Suprapubic skin (tissue), 4 donors: ENCODE results near the gene CNGB1. TPM values are rescaled to one million over a fixed set of nuclear protein-coding genes. Genes with fewer than 3 reads are reported as not detected.

Experiments used
- DNase-seq, 2 donors: peaks; one replicate each; pipeline ENCODE4 v3.0.0-alpha.2; 2019; ENCODE audit warnings: low spot score in 2 of 2
- H3K27ac ChIP-seq: fragments of 200-600 bp; sonication (generic); one replicate; pipeline ENCODE4 v1.5.1; 2019
- H3K27me3 ChIP-seq: fragments of 200-600 bp; sonication (generic); one replicate; pipeline ENCODE4 v1.5.1; 2019
- H3K36me3 ChIP-seq: fragments of 200-600 bp; sonication (generic); one replicate; pipeline ENCODE4 v1.5.1; 2019
- H3K4me1 ChIP-seq: fragments of 200-600 bp; sonication (generic); one replicate; pipeline ENCODE4 v1.5.1; 2019
- H3K4me3 ChIP-seq: fragments of 200-600 bp; sonication (generic); one replicate; pipeline ENCODE4 v1.5.1; 2019; ENCODE audit warnings: mild to moderate bottlenecking
- H3K9me3 ChIP-seq: fragments of 200-600 bp; sonication (generic); one replicate; pipeline ENCODE4 v1.5.1; 2019
- EP300 ChIP-seq: sonication (generic); formaldehyde crosslinking; IDR thresholded peaks from one replicate; pipeline ENCODE4 v1.6.1; 2017; ENCODE audit warnings: antibody characterized with exemption
- POLR2A ChIP-seq, 2 donors: fragments of 450-650 bp; IDR thresholded peaks; one replicate each; pipeline ENCODE4 v1.6.1; 2017; ENCODE audit warnings: antibody characterized with exemption in 2 of 2, mild to moderate bottlenecking in 2 of 2, moderate library complexity in 2 of 2
- POLR2AphosphoS5 ChIP-seq, 3 donors: sonication (generic); formaldehyde crosslinking; IDR thresholded peaks; one replicate each; pipeline ENCODE4 v1.6.1; 2017; ENCODE audit warnings: antibody characterized with exemption in 3 of 3
- WGBS: methylation state at CpG from one replicate; pipeline ENCODE4 v1.1.5; 2018; 5-methylcytosine and 5-hydroxymethylcytosine counted together
- total RNA-seq, 4 donors: library from RNA; depleted of rRNA; stranded (reverse); fragments of >200 nt; gene quantifications; one replicate each; pipeline ENCODE4 v1.1.0, GENCODE V29; 2016
- TF ChIP-seq, protein P1 (sequence below), 2 donors: fragments of 200-600 bp in 1 of 2; fragments of 450-650 bp in 1 of 2; sonication (generic) in 1 of 2; IDR thresholded peaks; one replicate each; pipeline ENCODE4 v1.5.1; 2016 to 2019; ENCODE audit warnings: antibody characterized with exemption in 2 of 2, mild to moderate bottlenecking in 1 of 2, moderate library complexity in 1 of 2

Gene CNGB1
- total RNA-seq, 4 donors from 2014 or later: 0.08 TPM; not detected in 3

DNA sequence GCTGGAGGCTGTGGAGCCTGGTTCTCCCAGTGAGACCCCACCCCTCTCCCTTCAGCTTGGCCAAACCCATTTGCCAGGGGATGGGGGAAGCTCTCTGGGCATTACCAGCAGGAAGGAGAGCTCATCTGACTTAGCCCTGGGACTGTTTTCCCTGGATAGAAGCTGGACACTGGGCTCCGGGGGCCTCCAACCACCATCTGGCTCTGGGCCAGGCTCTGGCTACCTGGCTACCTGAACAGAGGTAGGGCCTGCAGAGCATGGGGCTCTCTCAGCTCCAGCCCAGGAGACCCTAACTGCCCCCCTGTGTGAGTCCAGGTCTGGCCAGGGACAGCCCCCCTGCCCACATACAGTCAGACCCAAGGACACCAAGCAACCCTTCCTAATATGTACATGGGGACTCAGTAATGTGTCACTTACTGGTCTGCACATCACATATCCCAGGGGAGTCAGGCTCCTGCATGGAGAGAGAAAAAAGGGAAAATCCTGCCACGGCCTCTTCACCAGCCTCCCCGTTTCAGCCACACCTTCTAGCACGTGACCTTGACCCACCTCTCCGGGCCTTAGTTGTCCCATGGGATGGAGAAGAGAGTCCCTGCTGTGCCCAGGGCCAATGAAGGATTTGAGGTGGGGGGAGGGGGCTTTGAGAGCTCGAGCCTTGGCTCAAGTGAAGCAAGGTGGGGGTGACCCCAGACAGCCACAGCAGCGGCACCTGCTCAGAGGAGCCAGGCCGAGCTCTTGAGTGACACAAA lies 13.8 kb downstream of the CNGB1 start:
- Histone ChIP-seq H3K9me3 (no peaks in the 10 kb centered on the region), H3K27ac (no peak overlapping the region), H3K4me3 (no peak overlapping the region), H3K4me1 (peaks cover 4% of the 10 kb centered on the region), H3K27me3 (no peaks in the 10 kb centered on the region), H3K36me3 (no peaks in the 10 kb centered on the region)
- 74% methylated on average over 6 of the region's 8 CpGs for WGBS
- TF ChIP-seq POLR2AphosphoS5 (IDR thresholded peaks at IDR 0.05) (no peak), POLR2A (IDR thresholded peaks at IDR 0.05) (no peak), EP300 (no peak)
- TF ChIP-seq, protein P1, sequence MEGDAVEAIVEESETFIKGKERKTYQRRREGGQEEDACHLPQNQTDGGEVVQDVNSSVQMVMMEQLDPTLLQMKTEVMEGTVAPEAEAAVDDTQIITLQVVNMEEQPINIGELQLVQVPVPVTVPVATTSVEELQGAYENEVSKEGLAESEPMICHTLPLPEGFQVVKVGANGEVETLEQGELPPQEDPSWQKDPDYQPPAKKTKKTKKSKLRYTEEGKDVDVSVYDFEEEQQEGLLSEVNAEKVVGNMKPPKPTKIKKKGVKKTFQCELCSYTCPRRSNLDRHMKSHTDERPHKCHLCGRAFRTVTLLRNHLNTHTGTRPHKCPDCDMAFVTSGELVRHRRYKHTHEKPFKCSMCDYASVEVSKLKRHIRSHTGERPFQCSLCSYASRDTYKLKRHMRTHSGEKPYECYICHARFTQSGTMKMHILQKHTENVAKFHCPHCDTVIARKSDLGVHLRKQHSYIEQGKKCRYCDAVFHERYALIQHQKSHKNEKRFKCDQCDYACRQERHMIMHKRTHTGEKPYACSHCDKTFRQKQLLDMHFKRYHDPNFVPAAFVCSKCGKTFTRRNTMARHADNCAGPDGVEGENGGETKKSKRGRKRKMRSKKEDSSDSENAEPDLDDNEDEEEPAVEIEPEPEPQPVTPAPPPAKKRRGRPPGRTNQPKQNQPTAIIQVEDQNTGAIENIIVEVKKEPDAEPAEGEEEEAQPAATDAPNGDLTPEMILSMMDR (IDR thresholded peaks at IDR 0.05): no peak
- DNase-seq: no peak

DNA sequence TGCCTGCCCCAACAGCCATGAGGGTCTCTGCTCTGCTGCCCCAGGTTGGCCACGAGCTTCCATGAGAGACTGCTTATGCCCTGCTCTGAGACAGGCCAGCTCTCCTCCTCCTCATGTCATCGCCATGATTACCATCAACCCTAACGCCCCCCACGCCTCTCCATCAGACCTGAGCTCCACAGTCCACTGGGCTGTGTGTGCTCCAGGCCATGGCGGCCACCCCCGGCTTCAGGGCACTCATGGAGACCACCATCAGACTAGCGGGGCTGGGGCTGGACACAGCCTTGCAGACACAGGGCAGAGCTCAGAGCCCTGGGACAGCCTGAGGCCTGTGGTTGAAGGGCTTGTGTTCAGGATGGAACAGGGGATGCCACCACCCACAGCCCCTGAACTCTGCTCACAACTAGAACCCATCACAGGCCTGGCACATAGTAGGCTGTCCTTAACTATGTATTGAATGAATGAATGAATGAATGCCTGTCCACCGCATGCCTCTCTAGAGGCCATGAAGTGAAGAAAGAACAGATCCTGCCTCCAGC lies 14.6 kb downstream of the CNGB1 start:
- no peak for TF ChIP-seq EP300
- TF ChIP-seq, protein P1 (IDR thresholded peaks at IDR 0.05): no peak
- TF ChIP-seq POLR2A (IDR thresholded peaks at IDR 0.05): no peak
- no peak for TF ChIP-seq POLR2AphosphoS5 (IDR thresholded peaks at IDR 0.05)
- no peak for DNase-seq
- H3K27me3 ChIP-seq: no peaks in the 10 kb centered on the region
- H3K9me3 ChIP-seq: no peaks in the 10 kb centered on the region
- peaks cover 4% of the 10 kb centered on the region for H3K4me1 ChIP-seq
- H3K27ac ChIP-seq: no peak overlapping the region
- no peak overlapping the region for H3K4me3 ChIP-seq
- no peaks in the 10 kb centered on the region for H3K36me3 ChIP-seq
- WGBS: 90% methylated on average over 6 of the region's 8 CpGs

DNA sequence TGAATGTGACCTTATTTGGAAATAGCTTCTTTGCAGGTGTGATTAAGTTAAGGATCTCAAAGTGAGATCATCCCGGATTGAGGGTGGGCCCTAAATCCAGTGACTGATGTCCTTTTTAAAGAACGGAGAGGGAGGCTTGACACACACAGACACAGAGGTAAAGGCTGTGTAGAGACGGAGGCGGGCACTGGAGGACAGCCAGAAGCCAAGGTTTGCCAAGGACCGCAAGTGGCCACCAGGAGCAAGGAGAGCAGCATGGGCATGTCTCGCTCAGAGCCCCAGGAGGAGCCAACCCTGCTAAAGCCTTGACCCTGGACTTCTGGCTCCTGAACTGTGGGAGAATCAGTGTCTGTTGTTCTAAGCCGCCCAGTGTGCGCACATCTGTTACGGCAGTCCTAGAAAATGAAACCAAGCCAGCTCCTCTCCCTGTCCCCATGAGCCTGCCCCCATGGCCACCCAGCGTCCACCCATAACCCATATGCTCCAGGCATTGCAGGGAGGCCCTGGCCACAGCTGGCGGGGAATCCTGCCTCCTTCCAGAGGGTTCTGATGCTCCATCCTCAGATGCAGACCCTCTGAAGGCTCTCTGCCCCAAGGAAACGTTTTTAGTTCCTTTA lies 15.2 kb downstream of the CNGB1 start:
- no peak overlapping the region for H3K4me3 ChIP-seq
- 88% methylated on average over 8 of the region's 12 CpGs for WGBS
- H3K36me3 ChIP-seq: no peaks in the 10 kb centered on the region
- no peak for DNase-seq
- no peaks in the 10 kb centered on the region for H3K9me3 ChIP-seq
- H3K27ac ChIP-seq: no peak overlapping the region
- H3K4me1 ChIP-seq: peaks cover 4% of the 10 kb centered on the region
- H3K27me3 ChIP-seq: no peaks in the 10 kb centered on the region
- TF ChIP-seq POLR2AphosphoS5 (IDR thresholded peaks at IDR 0.05) (no peak), POLR2A (IDR thresholded peaks at IDR 0.05) (no peak), EP300 (no peak)
- TF ChIP-seq, protein P1 (IDR thresholded peaks at IDR 0.05): no peak

DNA sequence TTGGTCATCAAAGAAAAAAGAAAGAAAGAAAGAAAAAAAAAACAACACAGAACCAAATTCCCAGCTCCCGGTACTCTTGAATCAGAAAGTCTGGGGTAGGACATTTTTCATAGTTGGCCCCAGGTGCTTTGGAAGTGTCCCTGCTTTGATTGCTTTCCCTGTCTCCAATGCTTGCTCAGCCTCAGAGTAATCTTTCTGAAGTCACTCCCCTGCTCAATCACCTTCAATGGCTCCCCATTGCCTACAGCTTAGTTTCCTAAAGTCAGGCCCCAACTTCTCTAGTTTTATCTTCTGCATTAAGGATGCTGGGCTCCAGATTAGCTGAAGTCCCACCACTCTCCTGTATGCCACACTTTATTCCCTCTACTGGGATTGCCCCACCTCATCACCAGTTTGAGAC lies 17.1 kb downstream of the CNGB1 start:
- H3K9me3 ChIP-seq: no peaks in the 10 kb centered on the region
- peaks cover 3% of the 10 kb centered on the region for H3K27me3 ChIP-seq
- H3K4me3 ChIP-seq: no peak overlapping the region
- TF ChIP-seq, protein P1 (IDR thresholded peaks at IDR 0.05): no peak
- TF ChIP-seq EP300: no peak
- TF ChIP-seq POLR2AphosphoS5 (IDR thresholded peaks at IDR 0.05): no peak
- no peak for TF ChIP-seq POLR2A (IDR thresholded peaks at IDR 0.05)
- WGBS: 93% methylated on average over 1 of the region's 1 CpG
- no peaks in the 10 kb centered on the region for H3K36me3 ChIP-seq
- H3K4me1 ChIP-seq: peaks cover 4% of the 10 kb centered on the region
- H3K27ac ChIP-seq: no peak overlapping the region
- no peak for DNase-seq

DNA sequence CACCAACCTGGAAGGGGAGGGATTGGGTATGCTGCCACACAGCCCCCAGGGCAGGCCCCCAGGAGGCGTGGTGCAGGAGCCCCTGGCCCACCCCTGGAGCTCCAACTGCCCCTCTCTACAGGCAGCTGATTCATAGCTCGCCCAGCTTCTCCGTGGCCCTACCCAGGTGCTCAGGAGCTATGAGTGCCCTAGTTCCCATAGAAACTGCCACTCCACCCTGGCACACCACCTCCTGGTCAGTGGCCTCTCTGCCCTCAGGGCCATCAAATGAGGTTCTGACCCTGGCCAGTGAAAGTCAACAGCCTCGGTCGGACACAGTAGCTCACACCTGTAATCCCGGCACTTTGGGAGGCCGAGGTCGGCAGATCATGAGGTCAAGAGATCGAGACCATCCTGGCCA lies 18.0 kb downstream of the CNGB1 start:
- TF ChIP-seq, protein P1 (IDR thresholded peaks at IDR 0.05): no peak
- TF ChIP-seq EP300 (no peak), POLR2AphosphoS5 (IDR thresholded peaks at IDR 0.05) (no peak), POLR2A (IDR thresholded peaks at IDR 0.05) (no peak)
- H3K4me3 ChIP-seq: no peak overlapping the region
- WGBS: 91% methylated on average over 6 of the region's 9 CpGs
- no peaks in the 10 kb centered on the region for H3K9me3 ChIP-seq
- DNase-seq: no peak
- H3K4me1 ChIP-seq: peaks cover 4% of the 10 kb centered on the region
- H3K36me3 ChIP-seq: no peaks in the 10 kb centered on the region
- H3K27me3 ChIP-seq: peaks cover 3% of the 10 kb centered on the region
- no peak overlapping the region for H3K27ac ChIP-seq
